HCT116 (cell line): ENCODE results near the gene SMIM24.

Experiments used
- CEBPB ChIP-seq: IDR thresholded peaks from 2 replicates; pipeline ENCODE4 v1.6.1; 2012; ENCODE audit warnings: low read depth
- EZH2phosphoT487 ChIP-seq: fragments of 200-600 bp; IDR thresholded peaks from 2 replicates; pipeline ENCODE4 v1.6.1; 2018; ENCODE audit warnings: antibody characterized with exemption, borderline replicate concordance
- FOSL1 ChIP-seq: IDR thresholded peaks from 2 replicates; pipeline ENCODE4 v1.6.1; 2012; ENCODE audit warnings: low read depth
- POLR2A ChIP-seq: IDR thresholded peaks from 2 replicates; pipeline ENCODE4 v1.7.0; 2011; ENCODE audit warnings: borderline replicate concordance; ENCODE audit not compliant: insufficient read depth, insufficient read length; ENCODE audit errors: extremely low read depth
- POLR2AphosphoS5 ChIP-seq: IDR thresholded peaks from 2 replicates; pipeline ENCODE4 v1.6.1; 2011; ENCODE audit warnings: mild to moderate bottlenecking, low read depth, low read length, moderate library complexity
- RAD21 ChIP-seq: IDR thresholded peaks from 2 replicates; pipeline ENCODE4 v1.6.1; 2012; ENCODE audit warnings: low read depth, mild to moderate bottlenecking
- REST ChIP-seq: IDR thresholded peaks from 2 replicates; pipeline ENCODE4 v1.6.1; 2012; ENCODE audit warnings: low read depth
- YY1 ChIP-seq: IDR thresholded peaks from 2 replicates; pipeline ENCODE4 v1.6.1; 2011; ENCODE audit warnings: low read length, low read depth, moderate library complexity, mild to moderate bottlenecking; ENCODE audit not compliant: insufficient replicate concordance; ENCODE audit errors: extremely low read depth
- ZNF274 ChIP-seq: fragments of 200-500 bp; sonication (Bioruptor generic); IDR thresholded peaks from 2 replicates; pipeline ENCODE4 v1.6.1; 2014; ENCODE audit warnings: mild to moderate bottlenecking, low read depth, low read length, inconsistent platforms
- TF ChIP-seq, protein P1 (sequence below), 3 experiments: fragments of 200-600 bp in 1 of 3; sonication (generic) in 1 of 3; IDR thresholded peaks in 2 of 3; conservative IDR thresholded peaks in 1 of 3; 2 replicates each; pipeline ENCODE4 v1.5.1; 2012 to 2017; ENCODE audit warnings: low read depth in 2 of 3, low read length in 2 of 3, antibody characterized with exemption in 1 of 3, borderline replicate concordance in 1 of 3, control low read depth in 1 of 3, mild to moderate bottlenecking in 1 of 3, mixed read lengths in 1 of 3, mixed run types in 1 of 3, moderate library complexity in 1 of 3; ENCODE audit not compliant: insufficient read depth in 1 of 3
- TF ChIP-seq, protein P2 (sequence below): IDR thresholded peaks from 2 replicates; pipeline ENCODE4 v1.6.1; 2011; ENCODE audit warnings: mild to moderate bottlenecking, low read length, moderate library complexity; ENCODE audit not compliant: insufficient replicate concordance; ENCODE audit errors: extremely low read depth

DNA sequence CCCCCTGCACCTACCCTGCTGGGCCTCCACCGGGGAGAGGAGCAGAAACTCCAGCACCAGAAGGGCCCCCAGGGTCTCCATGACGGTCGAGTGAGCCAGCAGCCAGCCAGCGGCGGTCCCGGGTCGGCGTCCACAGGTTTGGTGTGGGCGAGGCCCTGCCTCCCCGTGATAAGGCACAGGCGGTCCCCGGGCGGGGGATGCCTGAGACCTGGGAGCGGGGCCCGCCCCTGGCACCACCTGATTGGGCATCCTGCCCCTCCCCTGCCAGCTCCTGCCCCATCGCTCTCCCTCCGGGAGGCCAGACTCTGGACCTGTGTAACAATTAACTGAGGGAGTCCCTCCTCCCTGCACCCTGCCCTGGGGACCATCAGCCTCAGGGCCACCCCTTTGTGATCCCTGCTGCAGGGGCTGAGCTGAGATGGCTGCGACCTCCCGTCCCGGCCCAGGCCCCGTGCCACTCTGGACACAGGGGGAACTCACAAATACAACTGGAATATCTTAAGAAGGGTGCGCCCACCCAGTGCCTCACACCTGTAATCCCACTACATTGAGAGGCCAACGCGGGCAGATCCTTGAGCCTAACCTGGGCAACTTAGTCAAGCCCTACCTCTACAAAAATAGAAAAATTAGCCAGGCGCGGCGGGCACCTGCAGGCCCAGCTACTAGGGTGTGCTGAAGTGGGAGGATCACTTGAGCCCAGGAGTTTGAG, at the start of gene SMIM24:
- TF ChIP-seq POLR2A (no peak), POLR2AphosphoS5 (no peak), CEBPB (no peak), REST (no peak), YY1 (no peak), EZH2phosphoT487 (no peak), ZNF274 (no peak), FOSL1 (no peak), RAD21 (no peak)
- TF ChIP-seq, protein P1, sequence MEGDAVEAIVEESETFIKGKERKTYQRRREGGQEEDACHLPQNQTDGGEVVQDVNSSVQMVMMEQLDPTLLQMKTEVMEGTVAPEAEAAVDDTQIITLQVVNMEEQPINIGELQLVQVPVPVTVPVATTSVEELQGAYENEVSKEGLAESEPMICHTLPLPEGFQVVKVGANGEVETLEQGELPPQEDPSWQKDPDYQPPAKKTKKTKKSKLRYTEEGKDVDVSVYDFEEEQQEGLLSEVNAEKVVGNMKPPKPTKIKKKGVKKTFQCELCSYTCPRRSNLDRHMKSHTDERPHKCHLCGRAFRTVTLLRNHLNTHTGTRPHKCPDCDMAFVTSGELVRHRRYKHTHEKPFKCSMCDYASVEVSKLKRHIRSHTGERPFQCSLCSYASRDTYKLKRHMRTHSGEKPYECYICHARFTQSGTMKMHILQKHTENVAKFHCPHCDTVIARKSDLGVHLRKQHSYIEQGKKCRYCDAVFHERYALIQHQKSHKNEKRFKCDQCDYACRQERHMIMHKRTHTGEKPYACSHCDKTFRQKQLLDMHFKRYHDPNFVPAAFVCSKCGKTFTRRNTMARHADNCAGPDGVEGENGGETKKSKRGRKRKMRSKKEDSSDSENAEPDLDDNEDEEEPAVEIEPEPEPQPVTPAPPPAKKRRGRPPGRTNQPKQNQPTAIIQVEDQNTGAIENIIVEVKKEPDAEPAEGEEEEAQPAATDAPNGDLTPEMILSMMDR (IDR thresholded peaks at IDR 0.05 in 2 of 3, conservative IDR thresholded peaks at IDR 0.05 in 1 of 3; ENCODE audit: borderline replicate concordance in 1 of 3, insufficient read depth in 1 of 3, low read depth in 2 of 3, low read length in 2 of 3) = no peak
- TF ChIP-seq, protein P2, sequence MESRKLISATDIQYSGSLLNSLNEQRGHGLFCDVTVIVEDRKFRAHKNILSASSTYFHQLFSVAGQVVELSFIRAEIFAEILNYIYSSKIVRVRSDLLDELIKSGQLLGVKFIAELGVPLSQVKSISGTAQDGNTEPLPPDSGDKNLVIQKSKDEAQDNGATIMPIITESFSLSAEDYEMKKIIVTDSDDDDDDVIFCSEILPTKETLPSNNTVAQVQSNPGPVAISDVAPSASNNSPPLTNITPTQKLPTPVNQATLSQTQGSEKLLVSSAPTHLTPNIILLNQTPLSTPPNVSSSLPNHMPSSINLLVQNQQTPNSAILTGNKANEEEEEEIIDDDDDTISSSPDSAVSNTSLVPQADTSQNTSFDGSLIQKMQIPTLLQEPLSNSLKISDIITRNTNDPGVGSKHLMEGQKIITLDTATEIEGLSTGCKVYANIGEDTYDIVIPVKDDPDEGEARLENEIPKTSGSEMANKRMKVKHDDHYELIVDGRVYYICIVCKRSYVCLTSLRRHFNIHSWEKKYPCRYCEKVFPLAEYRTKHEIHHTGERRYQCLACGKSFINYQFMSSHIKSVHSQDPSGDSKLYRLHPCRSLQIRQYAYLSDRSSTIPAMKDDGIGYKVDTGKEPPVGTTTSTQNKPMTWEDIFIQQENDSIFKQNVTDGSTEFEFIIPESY = no peak
